Subcutaneous abdominal adipose tissue (tissue), 5 donors: ENCODE results near the gene AACS.
A peak's percentile ranks its signal among the peaks of the same experiment; 100 is the strongest.

Experiments
- H3K27ac ChIP-seq: one replicate; pipeline ENCODE4 v1.7.0; 2013; ENCODE audit warnings: low read depth, mild to moderate bottlenecking, inconsistent platforms, low read length, moderate library complexity
- H3K27me3 ChIP-seq, 5 donors: one replicate each; pipeline ENCODE4 v1.7.0; 2013; ENCODE audit warnings: low read length in 5 of 5, inconsistent platforms in 1 of 5; ENCODE audit not compliant: control insufficient read depth in 5 of 5, insufficient read depth in 4 of 5
- H3K36me3 ChIP-seq, 5 donors: one replicate each; pipeline ENCODE4 v1.7.0; 2013; ENCODE audit warnings: low read length in 5 of 5; ENCODE audit not compliant: control insufficient read depth in 5 of 5, insufficient read depth in 5 of 5
- H3K4me1 ChIP-seq, 5 donors: one replicate each; pipeline ENCODE4 v1.7.0; 2013; ENCODE audit warnings: low read length in 5 of 5, mild to moderate bottlenecking in 3 of 5, moderate library complexity in 1 of 5; ENCODE audit not compliant: control insufficient read depth in 5 of 5, insufficient read depth in 5 of 5
- H3K4me3 ChIP-seq, 5 donors: one replicate each; pipeline ENCODE4 v1.7.0; 2013; ENCODE audit warnings: low read length in 5 of 5, low read depth in 1 of 5
- H3K9ac ChIP-seq, 5 donors: one replicate each; pipeline ENCODE4 v1.7.0; 2013; ENCODE audit warnings: low read length in 5 of 5, mild to moderate bottlenecking in 4 of 5, moderate library complexity in 3 of 5
- H3K9me3 ChIP-seq, 5 donors: one replicate each; pipeline ENCODE4 v1.7.0; 2013; ENCODE audit warnings: low read length in 5 of 5; ENCODE audit not compliant: control insufficient read depth in 5 of 5
- donor health status: healthy.
- donor health status: healthy.
- donor health status: healthy.
- donor health status: healthy.
- donor health status: healthy.

AACS gene

GRCh38 chr12:125128439-125129178, 63.4 kb downstream of the AACS start:
- no peak overlapping the region for H3K4me3 ChIP-seq
- no peak overlapping the region for H3K27ac ChIP-seq
- peaks cover 0 to 8% (median 0%) of the 10 kb centered on the region in 5 donors for H3K4me1 ChIP-seq
- H3K36me3 ChIP-seq = peaks cover 0 to 63% (median 47%) of the 10 kb centered on the region in 5 donors
- H3K9ac ChIP-seq = peak overlapping the region in 1 of 5 donors; percentile 64
- no peaks in the 10 kb centered on the region for H3K27me3 ChIP-seq
- H3K9me3 ChIP-seq = no peaks in the 10 kb centered on the region

- no peaks in the 10 kb centered on the region for H3K27me3 ChIP-seq
- no peak overlapping the region for H3K27ac ChIP-seq
- peaks cover 0 to 68% (median 46%) of the 10 kb centered on the region in 5 donors for H3K36me3 ChIP-seq
- peaks cover 0 to 8% (median 0%) of the 10 kb centered on the region in 5 donors for H3K4me1 ChIP-seq
- H3K9me3 ChIP-seq = no peaks in the 10 kb centered on the region
- peak overlapping the region in 1 of 5 donors; percentile 64 for H3K9ac ChIP-seq
- H3K4me3 ChIP-seq = no peak overlapping the region
Observed at GRCh38 chr12:125129179-125129571, 63.9 kb downstream of the AACS start.

- Histone ChIP-seq H3K36me3 (peaks cover 0 to 71% (median 48%) of the 10 kb centered on the region in 5 donors), H3K9me3 (no peaks in the 10 kb centered on the region), H3K4me3 (no peak overlapping the region), H3K27ac (no peak overlapping the region), H3K4me1 (peaks cover 0 to 8% (median 0%) of the 10 kb centered on the region in 5 donors), H3K27me3 (no peaks in the 10 kb centered on the region), H3K9ac (no peak overlapping the region)
Observed at GRCh38 chr12:125129591-125130255, 64.5 kb downstream of the AACS start.

- peaks cover 0 to 8% (median 0%) of the 10 kb centered on the region in 5 donors for H3K4me1 ChIP-seq
- H3K9ac ChIP-seq = no peak overlapping the region
- no peaks in the 10 kb centered on the region for H3K9me3 ChIP-seq
- no peak overlapping the region for H3K27ac ChIP-seq
- H3K36me3 ChIP-seq = peaks cover 0 to 80% (median 52%) of the 10 kb centered on the region in 5 donors
- no peak overlapping the region for H3K4me3 ChIP-seq
- no peaks in the 10 kb centered on the region for H3K27me3 ChIP-seq
Observed at GRCh38 chr12:125131958-125132357, 66.7 kb downstream of the AACS start.

GRCh38 chr12:125132698-125133400, 67.6 kb downstream of the AACS start:
- peaks cover 0 to 8% (median 0%) of the 10 kb centered on the region in 5 donors for H3K4me1 ChIP-seq
- H3K9me3 ChIP-seq = no peaks in the 10 kb centered on the region
- H3K4me3 ChIP-seq = no peak overlapping the region
- H3K27me3 ChIP-seq = no peaks in the 10 kb centered on the region
- no peak overlapping the region for H3K9ac ChIP-seq
- no peak overlapping the region for H3K27ac ChIP-seq
- H3K36me3 ChIP-seq = peaks cover 0 to 80% (median 53%) of the 10 kb centered on the region in 5 donors

GRCh38 chr12:125133616-125134015, 68.4 kb downstream of the AACS start:
- Histone ChIP-seq H3K4me3 (no peak overlapping the region), H3K36me3 (peaks cover 0 to 78% (median 47%) of the 10 kb centered on the region in 5 donors)

GRCh38 chr12:125134576-125134975, 69.3 kb downstream of the AACS start:
- Histone ChIP-seq H3K4me3 (no peak overlapping the region), H3K9me3 (no peaks in the 10 kb centered on the region), H3K27me3 (no peaks in the 10 kb centered on the region), H3K9ac (no peak overlapping the region), H3K4me1 (no peaks in the 10 kb centered on the region), H3K27ac (no peak overlapping the region), H3K36me3 (peaks cover 0 to 80% (median 37%) of the 10 kb centered on the region in 5 donors)

More at GRCh38 chr12:125133616-125134015, 68.4 kb downstream of the AACS start:
- Histone ChIP-seq H3K9me3 (no peaks in the 10 kb centered on the region), H3K9ac (no peak overlapping the region), H3K27ac (no peak overlapping the region), H3K27me3 (no peaks in the 10 kb centered on the region), H3K4me1 (peaks cover 0 to 8% (median 0%) of the 10 kb centered on the region in 5 donors)

GRCh38 chr12:125135906-125136305, 70.7 kb downstream of the AACS start:
- H3K4me3 ChIP-seq = no peak overlapping the region
- no peaks in the 10 kb centered on the region for H3K27me3 ChIP-seq
- no peak overlapping the region for H3K27ac ChIP-seq
- H3K9me3 ChIP-seq = no peaks in the 10 kb centered on the region
- H3K36me3 ChIP-seq = peaks cover 0 to 68% (median 33%) of the 10 kb centered on the region in 5 donors
- H3K9ac ChIP-seq = no peak overlapping the region
- peaks cover 0 to under 1% (median 0%) of the 10 kb centered on the region in 5 donors for H3K4me1 ChIP-seq

GRCh38 chr12:125136702-125137101, 71.5 kb downstream of the AACS start:
- Histone ChIP-seq H3K9me3 (no peaks in the 10 kb centered on the region), H3K36me3 (peaks cover 0 to 64% (median 33%) of the 10 kb centered on the region in 5 donors), H3K9ac (no peak overlapping the region), H3K27me3 (no peaks in the 10 kb centered on the region), H3K4me3 (no peak overlapping the region), H3K27ac (no peak overlapping the region), H3K4me1 (peaks cover 0 to 7% (median 0%) of the 10 kb centered on the region in 5 donors)
